ENCODE data around the gene MAN2B2.
"Not testable (repeated sequence)": the region's sequence is repeated elsewhere in the genome, so short reads cannot be mapped to it uniquely, and the experiment has no call there.

DNA sequence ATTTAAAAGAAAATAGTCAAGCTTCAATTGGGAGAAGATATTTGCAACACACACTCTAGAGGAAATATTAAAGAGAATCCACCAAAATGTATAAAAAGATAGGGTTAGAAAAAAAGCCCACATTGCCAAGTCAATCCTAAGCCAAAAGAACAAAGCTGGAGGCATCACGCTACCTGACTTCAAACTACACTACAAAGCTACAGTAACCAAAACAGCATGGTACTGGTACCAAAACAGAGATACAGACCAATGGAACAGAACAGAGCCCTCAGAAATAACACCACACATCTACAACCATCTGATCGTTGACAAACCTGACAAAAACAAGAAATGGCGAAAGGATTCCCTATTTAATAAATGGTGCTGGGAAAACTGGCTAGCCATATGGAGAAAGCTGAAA is 79.2 kb downstream of the MAN2B2 start:
- TF ChIP-seq, protein P1, sequence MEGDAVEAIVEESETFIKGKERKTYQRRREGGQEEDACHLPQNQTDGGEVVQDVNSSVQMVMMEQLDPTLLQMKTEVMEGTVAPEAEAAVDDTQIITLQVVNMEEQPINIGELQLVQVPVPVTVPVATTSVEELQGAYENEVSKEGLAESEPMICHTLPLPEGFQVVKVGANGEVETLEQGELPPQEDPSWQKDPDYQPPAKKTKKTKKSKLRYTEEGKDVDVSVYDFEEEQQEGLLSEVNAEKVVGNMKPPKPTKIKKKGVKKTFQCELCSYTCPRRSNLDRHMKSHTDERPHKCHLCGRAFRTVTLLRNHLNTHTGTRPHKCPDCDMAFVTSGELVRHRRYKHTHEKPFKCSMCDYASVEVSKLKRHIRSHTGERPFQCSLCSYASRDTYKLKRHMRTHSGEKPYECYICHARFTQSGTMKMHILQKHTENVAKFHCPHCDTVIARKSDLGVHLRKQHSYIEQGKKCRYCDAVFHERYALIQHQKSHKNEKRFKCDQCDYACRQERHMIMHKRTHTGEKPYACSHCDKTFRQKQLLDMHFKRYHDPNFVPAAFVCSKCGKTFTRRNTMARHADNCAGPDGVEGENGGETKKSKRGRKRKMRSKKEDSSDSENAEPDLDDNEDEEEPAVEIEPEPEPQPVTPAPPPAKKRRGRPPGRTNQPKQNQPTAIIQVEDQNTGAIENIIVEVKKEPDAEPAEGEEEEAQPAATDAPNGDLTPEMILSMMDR (IDR thresholded peaks at IDR 0.05) = not testable (repeated sequence)
- not testable (repeated sequence) for TF ChIP-seq POLR2A (IDR thresholded peaks at IDR 0.05)
